HG03045 (cell line): ENCODE measurements around the gene CCDC120.

Experiments used
- ATAC-seq: cut with Tn5 transposase; IDR thresholded peaks from one replicate; pipeline ENCODE4 v1.9.1; 2021; ENCODE audit warnings: mild to moderate bottlenecking, moderate library complexity; ENCODE audit not compliant: unreplicated experiment

Gene CCDC120

GRCh38 chrX:49100704-49101628, 42.2 kb downstream of the CCDC120 start:
- ATAC-seq = peak; percentile 97

GRCh38 chrX:49101629-49101984, 42.8 kb downstream of the CCDC120 start:
- ATAC-seq = no peak

- ATAC-seq = no peak
Measured at GRCh38 chrX:49102190-49102589, 43.4 kb downstream of the CCDC120 start.

- no peak for ATAC-seq
Measured at GRCh38 chrX:49103637-49104036, 44.8 kb downstream of the CCDC120 start.

GRCh38 chrX:49106296-49106695, 47.5 kb downstream of the CCDC120 start:
- ATAC-seq = no peak

- no peak for ATAC-seq
Measured at GRCh38 chrX:49106930-49107329, 48.1 kb downstream of the CCDC120 start.

GRCh38 chrX:49108641-49109040, 49.8 kb downstream of the CCDC120 start:
- no peak for ATAC-seq

- no peak for ATAC-seq
Measured at GRCh38 chrX:49110417-49110816, 51.6 kb downstream of the CCDC120 start.

GRCh38 chrX:49111791-49112190, 53.0 kb downstream of the CCDC120 start:
- ATAC-seq = no peak

GRCh38 chrX:49116076-49116475, 57.3 kb downstream of the CCDC120 start:
- ATAC-seq = no peak

- ATAC-seq = no peak
Measured at GRCh38 chrX:49116716-49117115, 57.9 kb downstream of the CCDC120 start.

GRCh38 chrX:49117581-49117980, 58.8 kb downstream of the CCDC120 start:
- no peak for ATAC-seq
